ENCODE measurements around the gene LRRC27.

Gene LRRC27

DNA sequence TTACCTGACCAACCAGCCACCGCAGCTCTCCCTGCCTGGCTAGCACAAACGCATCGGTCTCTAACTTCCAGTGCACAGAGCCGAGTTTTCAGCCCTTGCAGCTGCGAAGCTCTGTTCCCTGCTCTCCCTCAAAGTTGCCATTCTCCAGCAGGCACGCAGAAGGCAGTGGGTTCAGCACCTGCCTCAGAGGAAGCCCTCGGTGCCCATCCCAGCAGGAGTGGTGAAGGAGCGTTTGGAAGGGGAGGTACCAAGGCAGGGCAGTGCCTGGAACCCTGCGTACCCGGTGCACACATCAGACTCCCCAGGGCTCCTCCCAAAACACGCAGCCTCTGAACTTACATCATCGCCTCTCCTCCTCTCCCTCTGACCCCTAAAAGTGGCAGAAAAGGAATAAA, 22.5 kb upstream of the LRRC27 start:
- H3K4me3 Mint-ChIP-seq = peak overlapping the region; percentile 81 to 82 (median 82)
- H3K9me3 Mint-ChIP-seq = peaks cover 12% of the 10 kb centered on the region
- no peak overlapping the region for H3K27ac Mint-ChIP-seq
- H3K36me3 Mint-ChIP-seq (ENCODE audit: low read depth) = peaks cover 5% of the 10 kb centered on the region
- peaks cover 5% of the 10 kb centered on the region for H3K4me1 Mint-ChIP-seq
- H3K27me3 Mint-ChIP-seq (ENCODE audit: low read depth) = peaks cover 60% of the 10 kb centered on the region
- TF ChIP-seq, protein P1, sequence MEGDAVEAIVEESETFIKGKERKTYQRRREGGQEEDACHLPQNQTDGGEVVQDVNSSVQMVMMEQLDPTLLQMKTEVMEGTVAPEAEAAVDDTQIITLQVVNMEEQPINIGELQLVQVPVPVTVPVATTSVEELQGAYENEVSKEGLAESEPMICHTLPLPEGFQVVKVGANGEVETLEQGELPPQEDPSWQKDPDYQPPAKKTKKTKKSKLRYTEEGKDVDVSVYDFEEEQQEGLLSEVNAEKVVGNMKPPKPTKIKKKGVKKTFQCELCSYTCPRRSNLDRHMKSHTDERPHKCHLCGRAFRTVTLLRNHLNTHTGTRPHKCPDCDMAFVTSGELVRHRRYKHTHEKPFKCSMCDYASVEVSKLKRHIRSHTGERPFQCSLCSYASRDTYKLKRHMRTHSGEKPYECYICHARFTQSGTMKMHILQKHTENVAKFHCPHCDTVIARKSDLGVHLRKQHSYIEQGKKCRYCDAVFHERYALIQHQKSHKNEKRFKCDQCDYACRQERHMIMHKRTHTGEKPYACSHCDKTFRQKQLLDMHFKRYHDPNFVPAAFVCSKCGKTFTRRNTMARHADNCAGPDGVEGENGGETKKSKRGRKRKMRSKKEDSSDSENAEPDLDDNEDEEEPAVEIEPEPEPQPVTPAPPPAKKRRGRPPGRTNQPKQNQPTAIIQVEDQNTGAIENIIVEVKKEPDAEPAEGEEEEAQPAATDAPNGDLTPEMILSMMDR (IDR thresholded peaks at IDR 0.05; ENCODE audit: unreplicated experiment in 3 of 3) = no peak

DNA sequence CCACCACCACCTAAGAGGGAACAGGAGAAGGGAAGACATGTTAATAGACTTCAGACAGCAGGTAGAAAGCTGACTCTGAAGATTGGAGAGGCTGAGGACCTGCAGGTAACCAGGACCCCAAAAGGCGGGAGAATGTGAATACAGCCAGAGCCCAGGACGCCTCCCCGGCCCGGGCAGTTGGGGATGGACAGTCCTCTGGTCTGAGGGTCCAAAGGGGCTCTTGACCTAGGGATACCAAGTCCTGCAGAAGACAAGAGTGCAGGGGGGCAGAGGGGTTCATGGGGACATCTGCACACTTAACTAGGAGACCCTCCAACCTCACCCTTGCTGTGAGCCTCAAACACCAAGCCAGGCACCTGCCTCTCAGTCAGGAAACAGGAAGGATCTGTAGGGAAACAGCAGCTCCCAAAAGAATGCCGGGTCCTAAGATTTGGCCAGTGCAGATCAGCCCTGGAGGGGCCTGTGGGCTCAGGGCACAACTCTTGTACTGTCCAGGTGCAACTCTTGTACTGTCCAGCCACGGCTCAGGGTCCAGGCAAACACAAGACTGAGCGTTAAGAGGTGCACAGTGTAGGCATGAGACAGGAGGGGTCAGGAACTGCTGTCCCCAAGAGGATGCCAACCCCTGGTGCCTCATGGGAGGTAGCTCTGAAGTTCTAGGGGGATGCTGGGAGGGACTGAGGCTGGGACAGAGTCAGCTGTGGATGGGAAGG, 22.0 kb upstream of the LRRC27 start:
- peaks cover 5% of the 10 kb centered on the region for H3K36me3 Mint-ChIP-seq (ENCODE audit: low read depth)
- peak overlapping the region; percentile 81 to 82 (median 82) for H3K4me3 Mint-ChIP-seq
- H3K27ac Mint-ChIP-seq = no peak overlapping the region
- TF ChIP-seq, protein P1 (IDR thresholded peaks at IDR 0.05; ENCODE audit: unreplicated experiment in 3 of 3) = no peak
- H3K27me3 Mint-ChIP-seq (ENCODE audit: low read depth) = peaks cover 56% of the 10 kb centered on the region
- peaks cover 12% of the 10 kb centered on the region for H3K9me3 Mint-ChIP-seq
- H3K4me1 Mint-ChIP-seq = peaks cover 5% of the 10 kb centered on the region

DNA sequence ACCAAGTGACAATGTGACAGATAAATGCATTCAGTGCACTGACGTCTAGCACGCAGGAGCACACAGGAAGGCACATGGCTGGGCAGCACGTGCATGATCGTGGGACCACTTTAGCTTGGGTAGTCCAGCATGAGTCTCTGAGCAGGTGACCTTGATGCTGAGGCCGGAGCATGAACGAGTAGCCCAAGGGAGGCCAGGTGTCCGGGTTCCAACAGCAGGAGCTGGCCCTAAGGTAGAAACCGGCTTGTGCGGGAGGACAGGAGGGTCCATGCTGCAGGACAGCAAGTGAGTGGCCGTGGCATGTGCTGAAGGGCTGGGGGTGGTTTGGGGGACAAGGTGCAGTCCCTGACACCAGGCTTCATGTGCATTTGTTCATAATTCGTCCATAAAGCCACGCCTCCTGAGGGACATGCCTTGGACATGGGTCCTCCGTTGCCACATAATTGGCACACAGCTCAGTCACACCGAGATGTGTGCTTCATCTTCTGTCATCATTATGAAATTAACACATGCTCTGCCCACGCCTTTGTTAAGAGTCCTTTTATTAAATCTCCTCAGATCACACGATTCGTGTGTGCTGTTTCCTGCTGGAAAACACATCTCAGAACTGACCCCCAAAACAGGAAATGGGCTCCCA, 21.2 kb upstream of the LRRC27 start:
- H3K27ac Mint-ChIP-seq = no peak overlapping the region
- peaks cover 48% of the 10 kb centered on the region for H3K27me3 Mint-ChIP-seq (ENCODE audit: low read depth)
- TF ChIP-seq, protein P1 (IDR thresholded peaks at IDR 0.05; ENCODE audit: unreplicated experiment in 3 of 3) = no peak
- peaks cover 12% of the 10 kb centered on the region for H3K9me3 Mint-ChIP-seq
- H3K4me3 Mint-ChIP-seq = peak overlapping the region in 2 of 3 experiments; percentile 13 to 35
- H3K4me1 Mint-ChIP-seq = peaks cover 5% of the 10 kb centered on the region
- H3K36me3 Mint-ChIP-seq (ENCODE audit: low read depth) = peaks cover 5% of the 10 kb centered on the region

DNA sequence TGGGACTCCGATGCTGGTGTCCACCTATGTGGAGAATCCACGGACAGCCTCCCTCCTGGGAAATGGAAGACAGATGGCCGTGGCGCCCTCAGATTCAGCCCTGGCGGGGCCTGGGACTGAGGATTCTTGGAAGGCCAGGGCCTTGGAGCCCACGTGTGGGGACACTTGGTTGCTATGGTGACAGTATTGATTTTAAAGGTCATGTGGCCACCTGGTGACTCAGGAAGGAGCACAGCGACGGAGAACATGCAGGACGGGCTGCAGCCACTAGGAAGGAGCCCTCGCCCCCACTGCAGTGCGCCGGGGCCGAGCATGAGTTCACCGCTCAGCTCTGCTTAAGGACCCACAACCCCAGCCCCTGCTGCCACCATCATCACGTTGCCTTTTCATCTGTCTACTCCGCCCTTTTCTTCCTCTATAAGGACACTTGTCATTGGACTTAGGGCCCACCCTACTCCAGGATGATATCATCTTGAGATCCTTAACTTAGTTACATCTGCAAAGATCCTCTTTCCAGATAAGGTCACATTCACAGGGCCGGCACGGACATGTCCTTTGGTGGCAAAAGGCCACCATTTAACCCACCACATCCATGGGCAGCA, 20.6 kb upstream of the LRRC27 start:
- peaks cover 5% of the 10 kb centered on the region for H3K36me3 Mint-ChIP-seq (ENCODE audit: low read depth)
- TF ChIP-seq, protein P1 (IDR thresholded peaks at IDR 0.05; ENCODE audit: unreplicated experiment in 3 of 3) = no peak
- H3K4me1 Mint-ChIP-seq = peaks cover 5% of the 10 kb centered on the region
- no peak overlapping the region for H3K27ac Mint-ChIP-seq
- H3K9me3 Mint-ChIP-seq = peaks cover 8% of the 10 kb centered on the region
- peak overlapping the region in 1 of 3 experiments; percentile 15 for H3K4me3 Mint-ChIP-seq
- H3K27me3 Mint-ChIP-seq (ENCODE audit: low read depth) = peaks cover 41% of the 10 kb centered on the region

DNA sequence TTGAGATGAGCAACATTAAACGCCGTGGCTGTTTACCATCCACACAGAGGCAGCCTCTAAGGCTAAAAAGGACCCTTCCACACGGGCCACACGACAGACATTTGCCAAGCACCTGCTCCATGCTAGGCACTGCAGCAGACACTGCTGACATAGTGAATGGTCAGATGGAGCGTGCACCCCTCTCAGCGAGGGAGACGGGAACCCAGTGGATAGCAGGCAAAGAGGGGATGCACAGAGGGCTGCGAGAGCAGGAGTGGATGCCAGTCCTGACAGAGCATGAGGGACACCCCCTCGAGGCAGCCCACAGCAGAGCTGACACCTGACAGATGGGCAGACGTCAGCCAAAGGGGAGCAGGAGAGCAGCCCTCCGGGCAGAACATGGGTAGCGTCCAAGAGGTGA, 18.7 kb upstream of the LRRC27 start:
- peaks cover 8% of the 10 kb centered on the region for H3K9me3 Mint-ChIP-seq
- H3K4me3 Mint-ChIP-seq = no peak overlapping the region
- TF ChIP-seq, protein P1 (IDR thresholded peaks at IDR 0.05; ENCODE audit: unreplicated experiment in 3 of 3) = no peak
- H3K36me3 Mint-ChIP-seq (ENCODE audit: low read depth) = peaks cover 5% of the 10 kb centered on the region
- no peaks in the 10 kb centered on the region for H3K4me1 Mint-ChIP-seq
- peaks cover 35% of the 10 kb centered on the region for H3K27me3 Mint-ChIP-seq (ENCODE audit: low read depth)
- no peak overlapping the region for H3K27ac Mint-ChIP-seq
